ENCODE data around the gene GAPVD1.

Gene GAPVD1

GRCh38 chr9:125361837-125362531 is 100.4 kb downstream of the GAPVD1 start:
- H3K4me3 Mint-ChIP-seq: no peak overlapping the region
- H3K9me3 Mint-ChIP-seq (ENCODE audit: low read depth): no peaks in the 10 kb centered on the region
- no peaks in the 10 kb centered on the region for H3K27me3 Mint-ChIP-seq
- peaks cover 7% of the 10 kb centered on the region for H3K4me1 Mint-ChIP-seq (ENCODE audit: low read depth)
- H3K27ac Mint-ChIP-seq: peak overlapping the region; percentile 28
- peaks cover 6% of the 10 kb centered on the region for H3K36me3 Mint-ChIP-seq

GRCh38 chr9:125366676-125367075 is 105.0 kb downstream of the GAPVD1 start:
- H3K4me3 Mint-ChIP-seq: no peak overlapping the region

GRCh38 chr9:125370786-125371185 is 109.2 kb downstream of the GAPVD1 start:
- Mint-ChIP-seq H3K9me3 (ENCODE audit: low read depth) (no peaks in the 10 kb centered on the region), H3K27ac (no peak overlapping the region), H3K4me1 (ENCODE audit: low read depth) (peaks cover 6% of the 10 kb centered on the region), H3K4me3 (no peak overlapping the region), H3K36me3 (no peaks in the 10 kb centered on the region), H3K27me3 (no peaks in the 10 kb centered on the region)

More at GRCh38 chr9:125366676-125367075, 105.0 kb downstream of the GAPVD1 start:
- no peaks in the 10 kb centered on the region for H3K27me3 Mint-ChIP-seq
- no peaks in the 10 kb centered on the region for H3K9me3 Mint-ChIP-seq (ENCODE audit: low read depth)
- H3K36me3 Mint-ChIP-seq: peaks cover 2% of the 10 kb centered on the region
- H3K27ac Mint-ChIP-seq: no peak overlapping the region
- peaks cover 4% of the 10 kb centered on the region for H3K4me1 Mint-ChIP-seq (ENCODE audit: low read depth)

- Mint-ChIP-seq H3K9me3 (ENCODE audit: low read depth) (no peaks in the 10 kb centered on the region), H3K27ac (no peak overlapping the region), H3K4me1 (ENCODE audit: low read depth) (peaks cover 6% of the 10 kb centered on the region), H3K4me3 (no peak overlapping the region), H3K27me3 (peaks cover 3% of the 10 kb centered on the region), H3K36me3 (no peaks in the 10 kb centered on the region)
Observed at GRCh38 chr9:125372441-125373226, 111.0 kb downstream of the GAPVD1 start.

- Mint-ChIP-seq H3K27ac (no peak overlapping the region), H3K9me3 (ENCODE audit: low read depth) (no peaks in the 10 kb centered on the region), H3K27me3 (peaks cover 5% of the 10 kb centered on the region), H3K36me3 (no peaks in the 10 kb centered on the region), H3K4me1 (ENCODE audit: low read depth) (peaks cover 6% of the 10 kb centered on the region), H3K4me3 (peak overlapping the region; percentile 17)
Observed at GRCh38 chr9:125374443-125375309, 113.0 kb downstream of the GAPVD1 start.

- peaks cover 5% of the 10 kb centered on the region for H3K27me3 Mint-ChIP-seq
- H3K4me1 Mint-ChIP-seq (ENCODE audit: low read depth): peaks cover 6% of the 10 kb centered on the region
- H3K36me3 Mint-ChIP-seq: no peaks in the 10 kb centered on the region
- H3K9me3 Mint-ChIP-seq (ENCODE audit: low read depth): no peaks in the 10 kb centered on the region
- H3K4me3 Mint-ChIP-seq: no peak overlapping the region
- H3K27ac Mint-ChIP-seq: no peak overlapping the region
Observed at GRCh38 chr9:125375820-125376219, 114.2 kb downstream of the GAPVD1 start.

GRCh38 chr9:125376261-125377226 is 114.9 kb downstream of the GAPVD1 start:
- Mint-ChIP-seq H3K9me3 (ENCODE audit: low read depth) (no peaks in the 10 kb centered on the region), H3K27me3 (peaks cover 5% of the 10 kb centered on the region), H3K4me3 (no peak overlapping the region), H3K27ac (no peak overlapping the region), H3K4me1 (ENCODE audit: low read depth) (peaks cover 6% of the 10 kb centered on the region), H3K36me3 (no peaks in the 10 kb centered on the region)

- Mint-ChIP-seq H3K4me3 (no peak overlapping the region), H3K36me3 (no peaks in the 10 kb centered on the region), H3K9me3 (ENCODE audit: low read depth) (no peaks in the 10 kb centered on the region), H3K4me1 (ENCODE audit: low read depth) (peaks cover 6% of the 10 kb centered on the region), H3K27me3 (peaks cover 5% of the 10 kb centered on the region), H3K27ac (no peak overlapping the region)
Observed at GRCh38 chr9:125377584-125378250, 116.1 kb downstream of the GAPVD1 start.

- peaks cover 6% of the 10 kb centered on the region for H3K4me1 Mint-ChIP-seq (ENCODE audit: low read depth)
- no peak overlapping the region for H3K4me3 Mint-ChIP-seq
- no peak overlapping the region for H3K27ac Mint-ChIP-seq
- peaks cover 5% of the 10 kb centered on the region for H3K27me3 Mint-ChIP-seq
- no peaks in the 10 kb centered on the region for H3K9me3 Mint-ChIP-seq (ENCODE audit: low read depth)
- no peaks in the 10 kb centered on the region for H3K36me3 Mint-ChIP-seq
Observed at GRCh38 chr9:125378778-125379177, 117.2 kb downstream of the GAPVD1 start.

- H3K27me3 Mint-ChIP-seq: peaks cover 5% of the 10 kb centered on the region
- H3K4me1 Mint-ChIP-seq (ENCODE audit: low read depth): peaks cover 6% of the 10 kb centered on the region
- no peaks in the 10 kb centered on the region for H3K9me3 Mint-ChIP-seq (ENCODE audit: low read depth)
- H3K36me3 Mint-ChIP-seq: no peaks in the 10 kb centered on the region
- no peak overlapping the region for H3K27ac Mint-ChIP-seq
- no peak overlapping the region for H3K4me3 Mint-ChIP-seq
Observed at GRCh38 chr9:125379208-125379607, 117.6 kb downstream of the GAPVD1 start.

- H3K27me3 Mint-ChIP-seq: peaks cover 5% of the 10 kb centered on the region
- H3K4me3 Mint-ChIP-seq: no peak overlapping the region
- no peaks in the 10 kb centered on the region for H3K9me3 Mint-ChIP-seq (ENCODE audit: low read depth)
- no peak overlapping the region for H3K27ac Mint-ChIP-seq
- no peaks in the 10 kb centered on the region for H3K4me1 Mint-ChIP-seq (ENCODE audit: low read depth)
- no peaks in the 10 kb centered on the region for H3K36me3 Mint-ChIP-seq
Observed at GRCh38 chr9:125380406-125380805, 118.8 kb downstream of the GAPVD1 start.

- Mint-ChIP-seq H3K4me1 (ENCODE audit: low read depth) (no peaks in the 10 kb centered on the region), H3K27ac (no peak overlapping the region), H3K36me3 (no peaks in the 10 kb centered on the region), H3K9me3 (ENCODE audit: low read depth) (no peaks in the 10 kb centered on the region), H3K27me3 (peaks cover 2% of the 10 kb centered on the region), H3K4me3 (no peak overlapping the region)
Observed at GRCh38 chr9:125387861-125388524, 126.4 kb downstream of the GAPVD1 start.

- H3K36me3 Mint-ChIP-seq: no peaks in the 10 kb centered on the region
- no peak overlapping the region for H3K4me3 Mint-ChIP-seq
- H3K27me3 Mint-ChIP-seq: peaks cover 2% of the 10 kb centered on the region
- no peaks in the 10 kb centered on the region for H3K4me1 Mint-ChIP-seq (ENCODE audit: low read depth)
- no peak overlapping the region for H3K27ac Mint-ChIP-seq
- no peaks in the 10 kb centered on the region for H3K9me3 Mint-ChIP-seq (ENCODE audit: low read depth)
Observed at GRCh38 chr9:125388978-125389377, 127.4 kb downstream of the GAPVD1 start.

Measured in activated naive CD8-positive, alpha-beta T cell (primary cell).